Measurements from ENCODE around the gene PMS1.
"Not testable (repeated sequence)": the region's sequence is repeated elsewhere in the genome, so short reads cannot be mapped to it uniquely, and the experiment has no call there.

The PMS1 gene

DNA sequence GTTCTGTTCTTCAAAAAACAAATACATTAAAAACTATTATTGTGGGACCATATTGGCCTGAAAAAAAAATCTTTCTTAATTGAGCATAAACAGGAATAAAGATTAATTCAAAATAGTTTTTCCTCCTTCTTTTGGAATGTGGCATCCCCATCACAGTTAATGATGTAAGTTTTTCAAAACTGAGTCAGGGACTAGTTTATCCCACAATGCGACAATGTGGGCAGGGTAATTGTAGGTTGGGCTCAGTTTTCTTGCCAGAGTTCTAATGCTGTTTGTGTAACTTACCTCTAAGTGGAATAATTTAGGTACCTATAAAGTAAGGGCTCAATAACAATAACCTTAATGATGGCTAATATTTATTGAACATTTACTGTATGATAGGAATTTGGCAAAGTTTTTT, 82.0 kb downstream of the PMS1 start:
- no peak for DNase-seq

DNA sequence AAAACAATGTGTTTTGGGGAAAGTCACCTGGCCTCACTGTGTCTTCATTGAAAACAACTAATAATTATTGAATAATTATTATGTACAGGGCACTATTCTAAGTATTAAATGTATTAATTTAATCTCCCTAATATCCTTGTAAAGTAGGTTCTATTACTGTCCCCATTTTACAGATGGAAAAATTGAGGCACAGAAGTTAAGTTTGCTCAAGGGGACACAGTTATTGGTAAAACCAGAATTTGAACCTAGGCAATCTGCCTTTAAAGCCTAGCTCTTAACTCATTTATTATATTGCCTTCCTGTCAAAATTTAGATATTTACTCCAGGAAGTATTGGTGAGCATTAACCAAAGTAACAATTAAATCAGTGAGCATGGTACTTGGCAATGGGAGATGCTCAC, 84.6 kb downstream of the PMS1 start:
- no peak for DNase-seq

DNA sequence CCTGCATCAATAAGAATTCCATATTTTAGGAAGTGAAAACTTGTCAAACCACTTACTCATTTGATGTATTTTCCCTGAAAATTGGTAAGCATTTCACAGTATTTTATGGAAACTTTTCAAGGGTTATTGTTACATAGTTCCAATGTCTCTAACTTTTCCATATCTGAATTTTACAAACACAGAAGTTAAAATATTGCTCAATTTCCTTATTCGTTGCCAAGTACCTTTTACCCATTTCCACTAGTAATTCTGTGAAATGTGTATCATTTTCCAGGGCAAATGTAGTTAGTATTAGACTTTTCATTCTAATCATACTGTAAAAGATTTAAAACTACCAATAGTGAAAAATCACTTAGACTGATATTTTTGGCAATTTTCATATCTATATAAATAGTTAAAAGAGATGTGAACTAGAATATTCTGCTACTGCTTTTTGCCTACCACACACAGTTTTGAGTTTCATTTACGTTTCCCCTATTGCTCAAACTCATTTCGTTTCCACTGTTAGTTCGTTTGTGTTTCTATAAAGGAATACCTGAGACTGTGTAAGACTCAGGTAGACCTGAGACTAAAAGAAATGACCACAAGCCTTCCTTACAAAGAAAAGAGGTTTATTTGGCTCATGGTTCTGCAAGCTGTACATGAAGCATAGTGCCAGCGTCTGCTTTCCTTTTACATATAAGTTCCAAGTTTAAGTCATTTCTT, 86.3 kb downstream of the PMS1 start:
- no peak for DNase-seq

DNA sequence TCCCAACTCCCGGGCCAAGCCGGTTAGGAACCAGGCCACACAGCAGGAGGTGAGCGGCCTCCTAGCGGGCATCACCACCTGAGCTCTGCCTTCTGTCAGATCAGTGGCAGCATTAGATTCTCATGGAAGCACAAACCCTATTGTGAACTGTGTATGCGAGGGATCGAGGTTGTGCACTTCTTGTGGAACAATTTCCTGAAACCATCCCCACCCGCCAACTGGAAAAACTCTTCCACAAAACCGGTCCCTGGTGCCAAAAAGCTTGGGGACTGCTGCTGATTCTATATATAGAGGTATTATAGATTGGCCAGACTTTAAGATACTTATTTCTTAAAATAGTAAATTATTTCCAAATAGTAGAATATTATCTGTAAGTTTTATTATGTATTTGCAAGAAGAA, 89.4 kb downstream of the PMS1 start:
- DNase-seq = no peak

DNA sequence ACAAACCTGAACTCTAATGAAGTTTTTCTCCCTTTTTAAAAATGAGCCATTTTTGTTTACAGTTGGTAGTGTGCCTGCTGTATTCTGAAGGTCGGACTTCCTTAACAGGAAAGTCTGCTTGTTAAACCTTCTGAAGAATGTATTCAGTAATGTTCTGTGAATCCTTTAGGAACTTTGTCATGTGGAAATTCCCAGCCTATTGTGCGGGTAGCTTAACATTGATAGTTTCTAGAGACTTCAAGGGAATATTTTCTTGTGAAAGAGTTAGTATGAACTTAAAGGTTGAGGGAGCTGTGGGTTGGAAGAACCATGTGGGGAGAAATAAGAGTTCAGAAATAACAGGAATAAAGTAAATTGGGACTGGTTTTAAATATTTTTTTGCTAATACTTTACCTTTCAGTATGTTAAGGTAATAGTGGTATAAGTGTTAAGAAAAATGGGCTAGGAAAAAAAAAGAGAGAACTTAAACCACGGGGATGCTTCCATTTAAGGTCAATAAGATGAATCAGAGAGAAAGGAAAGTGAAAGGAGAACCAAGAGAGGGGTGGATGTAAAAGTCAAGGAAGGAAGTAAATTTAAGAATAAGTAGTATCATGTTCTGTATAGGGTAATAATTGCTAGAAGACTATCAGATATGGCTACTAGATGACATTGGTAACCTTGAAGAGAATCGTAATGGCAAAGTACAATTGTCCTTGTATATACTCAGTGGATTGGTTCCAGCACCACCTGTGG, 90.5 kb downstream of the PMS1 start:
- no peak for DNase-seq

DNA sequence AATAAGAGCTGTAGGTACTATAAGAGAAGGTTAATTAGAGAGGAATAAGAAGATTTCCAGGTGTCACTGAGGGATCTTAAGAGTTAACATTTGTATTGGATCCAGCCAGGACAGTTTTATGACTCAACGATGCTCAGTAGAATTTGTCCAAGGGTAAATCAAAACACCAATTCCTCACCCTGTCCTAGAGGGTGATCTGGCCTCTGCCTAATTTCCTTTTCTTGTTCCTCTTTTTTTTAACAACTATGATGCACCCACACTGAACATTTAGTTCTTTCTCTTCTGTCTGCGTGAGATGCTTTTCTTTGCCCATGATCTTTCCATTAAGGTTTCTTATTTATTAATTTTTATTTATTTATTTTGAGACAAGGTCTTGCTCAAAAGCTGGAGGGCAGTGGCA, 92.0 kb downstream of the PMS1 start:
- DNase-seq = no peak

DNA sequence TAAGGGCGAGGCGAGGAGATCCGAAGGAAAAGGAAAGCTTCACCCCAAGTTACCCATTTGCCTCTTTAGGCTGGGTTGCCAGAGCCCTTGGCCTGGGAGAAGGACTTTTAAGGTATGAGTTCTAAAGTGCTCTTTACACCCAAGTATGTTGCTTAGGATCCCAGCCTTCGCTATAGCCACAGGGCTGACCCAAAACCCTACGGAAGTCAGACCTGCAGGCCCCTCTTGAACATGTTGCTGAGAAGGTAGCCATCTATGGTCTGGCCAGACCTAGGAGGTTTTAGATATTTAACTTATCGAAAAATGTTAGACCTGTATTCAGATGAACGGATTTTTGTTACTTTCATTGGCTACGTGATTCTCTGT, 95.4 kb downstream of the PMS1 start:
- no peak for DNase-seq

DNA sequence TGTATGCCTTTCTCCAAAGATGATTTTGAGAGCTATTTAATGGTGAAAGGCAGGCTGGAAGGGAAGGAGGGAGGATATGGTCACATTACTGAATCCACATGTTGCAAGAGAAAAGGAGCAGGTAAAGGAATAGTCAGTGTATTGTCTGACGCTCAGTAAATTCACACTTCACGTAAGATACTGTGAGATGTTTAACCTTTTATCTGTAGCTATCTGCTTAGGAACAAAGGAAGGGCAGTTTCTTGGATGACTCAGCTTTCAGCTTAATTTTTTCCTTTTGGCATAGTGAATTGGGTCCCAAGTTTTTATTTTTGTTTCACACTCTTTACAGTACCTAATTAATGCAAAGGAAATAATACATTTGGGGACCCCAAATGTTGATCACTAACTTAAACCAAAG, 96.2 kb downstream of the PMS1 start:
- DNase-seq = no peak

DNA sequence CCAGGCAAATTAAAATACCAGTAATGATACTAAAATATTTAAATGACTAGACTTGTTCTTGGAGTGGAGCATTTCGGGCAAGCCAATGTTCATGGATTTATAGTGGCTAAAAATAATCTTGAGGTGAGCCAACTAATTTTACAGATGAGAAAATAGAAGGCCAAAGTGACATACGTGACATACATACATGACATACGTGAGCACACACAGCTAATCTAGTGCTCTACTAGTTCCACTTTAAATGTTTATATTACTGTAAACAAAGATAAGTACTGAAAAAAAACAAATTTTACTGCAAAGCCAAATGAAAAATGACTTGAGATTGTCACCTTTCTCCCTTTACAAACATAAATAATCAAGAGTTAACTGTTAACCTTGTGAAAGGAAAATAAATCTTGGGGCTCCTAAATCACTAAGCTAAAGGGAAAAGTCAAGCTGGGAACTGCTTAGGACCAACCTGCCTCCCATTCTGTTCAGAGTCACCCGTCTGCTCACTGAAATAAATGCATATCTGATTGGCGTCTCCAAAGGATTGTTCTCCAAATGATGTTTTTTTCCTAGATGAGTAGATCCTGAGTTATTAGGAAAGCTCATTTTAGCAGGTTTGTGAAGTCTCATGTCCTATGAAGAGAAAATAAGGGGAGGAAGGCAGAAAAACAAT, 96.7 kb downstream of the PMS1 start:
- no peak for DNase-seq

DNA sequence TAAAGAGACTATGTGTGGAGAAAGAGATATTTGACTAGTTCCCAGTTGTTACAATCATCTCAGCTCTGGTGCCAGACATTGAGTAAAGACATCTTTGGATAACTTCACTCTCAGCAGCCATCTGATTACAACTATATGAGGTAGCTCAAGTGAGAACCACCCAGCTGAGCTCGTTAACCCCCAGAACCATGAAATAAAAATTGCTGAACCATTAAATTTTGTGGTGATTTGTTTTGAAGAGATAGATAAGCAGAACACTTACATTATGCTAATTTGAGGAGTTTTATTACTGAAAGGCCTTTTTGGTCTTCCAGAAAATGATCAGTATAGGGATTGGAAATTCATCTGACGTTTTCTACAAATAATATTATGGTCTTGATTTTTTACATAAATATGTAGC, 101.1 kb downstream of the PMS1 start:
- DNase-seq = no peak

DNA sequence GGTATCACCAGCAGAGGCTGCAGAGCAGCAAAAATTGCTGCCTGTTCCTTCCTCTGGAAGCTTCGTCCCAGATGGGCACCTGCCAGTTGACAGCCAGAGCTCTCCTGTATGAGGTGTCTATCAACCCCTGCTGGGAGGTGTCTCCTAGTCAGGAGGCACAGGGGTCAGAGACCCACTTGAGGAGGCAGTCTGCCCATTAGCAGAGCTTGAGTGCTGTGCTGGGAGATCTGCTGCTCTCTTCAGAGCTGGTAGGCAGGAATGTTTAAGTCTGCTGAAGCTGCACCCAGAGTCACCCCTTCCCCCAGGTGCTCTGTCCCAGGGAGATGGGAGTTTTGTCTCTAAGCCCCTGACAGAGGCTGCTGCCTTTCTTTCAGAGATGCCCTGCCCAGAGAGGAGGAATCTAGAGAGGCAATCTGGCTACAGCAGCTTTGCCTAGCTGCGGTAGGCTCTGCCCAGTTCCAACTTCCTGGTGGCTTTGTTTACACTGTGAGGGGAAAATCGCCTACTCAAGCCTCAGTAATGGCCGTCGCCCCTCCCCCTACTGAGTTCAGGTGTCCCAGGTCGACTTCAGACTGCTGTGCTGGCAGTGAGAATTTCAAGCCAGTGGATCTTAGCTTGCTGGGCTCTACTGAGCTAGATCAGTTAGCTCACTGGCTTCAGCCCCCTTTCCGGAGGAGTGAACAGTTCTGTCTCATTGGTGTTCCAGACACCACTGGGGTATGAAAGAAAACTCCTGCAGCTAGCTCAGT, 108.5 kb downstream of the PMS1 start:
- DNase-seq = not testable (repeated sequence)

DNA sequence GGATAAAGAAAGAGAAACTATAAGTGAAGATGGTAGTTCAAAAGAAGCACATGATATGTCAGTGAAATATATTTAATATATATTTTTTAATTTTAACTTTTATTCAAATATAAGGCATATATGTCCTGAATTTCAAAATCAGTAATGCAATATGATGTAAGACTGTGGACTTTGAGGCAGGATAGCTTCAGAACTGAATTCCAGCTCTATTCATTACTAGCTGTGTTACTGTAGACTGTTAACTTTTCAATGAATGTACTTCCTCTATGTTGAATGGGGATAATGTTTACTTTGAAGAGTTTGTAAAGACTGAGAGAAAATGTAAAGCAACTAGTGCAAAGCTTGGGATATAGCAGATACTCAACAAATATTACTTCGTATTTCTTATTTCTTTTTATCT, 112.6 kb downstream of the PMS1 start:
- no peak for DNase-seq

DNA sequence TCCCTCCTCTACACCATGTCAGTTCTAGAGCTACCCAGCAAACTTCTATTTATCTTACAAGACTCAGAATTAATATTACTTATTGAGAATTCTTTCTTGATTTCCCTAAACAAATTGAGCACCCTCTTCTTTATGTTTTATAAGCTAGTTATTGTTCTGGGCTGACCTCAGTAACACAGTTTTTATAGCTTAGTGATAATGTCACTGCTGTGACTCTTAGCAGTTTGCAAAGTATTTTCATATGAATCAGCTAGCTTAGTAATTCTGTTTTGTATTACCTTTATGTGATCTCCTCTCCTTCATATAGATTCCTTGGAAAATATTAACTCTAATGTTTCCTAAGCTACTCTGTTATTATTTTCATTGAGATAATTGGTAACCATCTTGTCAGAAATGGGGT, 114.9 kb downstream of the PMS1 start:
- no peak for DNase-seq

DNA sequence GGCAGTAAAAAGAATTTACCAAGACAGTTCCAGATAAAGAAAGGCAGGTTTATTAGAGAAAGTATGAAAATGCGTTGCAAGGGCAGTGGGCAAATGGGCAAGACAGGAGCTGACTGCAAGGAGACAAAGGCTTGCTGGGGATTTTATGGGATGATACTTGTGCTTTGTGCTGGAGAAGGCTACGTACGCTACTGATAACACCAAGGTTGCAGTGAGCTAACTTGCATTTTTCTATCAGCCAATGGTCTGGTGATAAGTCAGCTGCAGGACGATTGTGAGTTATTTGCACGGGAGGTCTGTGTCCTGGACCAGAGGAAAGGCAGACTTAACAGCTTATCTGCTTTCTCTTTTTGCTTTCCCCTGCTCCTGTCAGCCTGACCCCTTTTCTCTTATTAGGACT, 116.5 kb downstream of the PMS1 start:
- DNase-seq = no peak

DNA sequence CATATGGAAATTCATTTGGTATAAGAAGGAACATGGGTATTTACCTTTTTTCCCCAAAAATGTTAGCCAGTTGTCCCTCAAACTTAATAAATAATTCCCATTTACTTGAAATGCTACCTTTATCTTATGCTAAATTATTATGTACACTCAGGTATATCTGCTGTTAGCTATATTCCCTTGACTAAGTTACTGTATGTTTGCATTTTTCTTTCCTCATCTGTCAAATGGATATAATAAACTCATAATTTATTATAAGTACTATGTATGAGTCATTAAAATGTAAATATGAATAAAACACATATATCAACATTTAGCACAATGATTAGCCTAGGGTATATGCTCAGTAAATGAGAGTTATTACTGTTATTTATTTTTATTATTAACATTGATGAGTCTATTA, 117.4 kb downstream of the PMS1 start:
- no peak for DNase-seq

DNA sequence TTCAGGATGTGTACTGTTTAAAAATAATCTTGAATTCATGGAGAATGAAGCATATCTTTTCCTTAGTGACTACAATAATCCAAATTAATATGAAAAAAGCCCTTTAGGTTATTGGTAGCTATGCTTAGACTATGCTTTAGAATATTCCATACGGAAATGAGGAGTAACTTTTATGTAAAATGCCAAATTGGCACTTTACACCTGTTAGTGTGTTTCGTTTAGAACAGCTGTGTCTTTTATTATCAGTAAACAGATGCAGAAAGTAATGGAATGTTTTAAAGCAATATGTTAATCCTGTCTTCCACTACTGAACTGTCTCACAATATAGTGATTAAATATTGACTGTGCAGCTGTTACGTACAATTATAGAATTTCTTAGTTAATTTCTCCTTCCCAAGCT, 129.6 kb downstream of the PMS1 start:
- no peak for DNase-seq

DNA sequence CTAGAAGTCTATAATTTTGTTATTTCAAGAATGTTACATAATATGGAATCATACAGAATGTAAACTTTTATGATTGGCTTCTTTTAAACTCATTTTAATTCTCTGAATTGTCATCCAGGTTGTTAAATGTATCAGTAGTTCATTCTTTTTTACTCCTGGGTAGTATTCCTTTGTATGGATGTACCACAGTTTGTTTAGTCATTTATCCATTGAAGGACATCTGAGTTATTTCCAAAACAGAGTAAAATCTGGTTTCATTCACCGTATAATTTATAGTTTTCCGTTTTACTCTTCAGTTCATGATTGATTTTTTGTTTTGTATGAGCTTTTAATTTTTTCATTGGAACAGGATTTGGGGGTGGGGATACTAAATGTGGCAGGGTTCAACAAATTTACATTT, 132.4 kb downstream of the PMS1 start:
- no peak for DNase-seq

All from NCI-H187 treated with DMSO at 0.1 percent for 48 hours (cell line).